ENCODE results near the gene VPS18. TPM values are rescaled to one million over a fixed set of nuclear protein-coding genes. Genes with fewer than 3 reads are reported as not detected.

VPS18 gene
- total RNA-seq, 3 donors from 2014 or later: 14.1 to 21.1 (median 18.0) TPM

GRCh38 chr15:40941528-40942336 is 47.5 kb downstream of the VPS18 start:
- DNase-seq (peak; percentile 84 to 91 (median 88)), ATAC-seq (peak; percentile 91)
- intact Hi-C loops (cut with DNase I, micrococcal nuclease): loop anchor here in 1 of 2 donors (10.0 kb wide), 1 partner anchor 73 kb away; no protein-coding TSS in a partner anchor
- Histone ChIP-seq H3K4me3 (peak overlapping the region; percentile 28), H3K36me3 (ENCODE audit: low read depth) (no peaks in the 10 kb centered on the region), H3K4me1 (ENCODE audit: low read depth) (peaks cover 9% of the 10 kb centered on the region), H3K9me3 (no peaks in the 10 kb centered on the region)
- peak; percentile 74 for TF ChIP-seq CTCF (IDR thresholded peaks at IDR 0.05)

GRCh38 chr15:40942337-40942854 is 48.1 kb downstream of the VPS18 start:
- intact Hi-C loops (cut with DNase I, micrococcal nuclease): loop anchor here in 1 of 2 donors (10.0 kb wide), 1 partner anchor 72 kb away; no protein-coding TSS in a partner anchor
- TF ChIP-seq CTCF (IDR thresholded peaks at IDR 0.05): no peak
- no peaks in the 10 kb centered on the region for H3K9me3 ChIP-seq
- no peaks in the 10 kb centered on the region for H3K36me3 ChIP-seq (ENCODE audit: low read depth)
- peak in 1 of 3 donors; percentile 38 for DNase-seq
- H3K4me1 ChIP-seq (ENCODE audit: low read depth): peaks cover 9% of the 10 kb centered on the region
- peak; percentile 20 for ATAC-seq
- peak overlapping the region; percentile 28 for H3K4me3 ChIP-seq

GRCh38 chr15:40942878-40943277 is 48.6 kb downstream of the VPS18 start:
- intact Hi-C loops (cut with DNase I, micrococcal nuclease): loop anchor here in 1 of 2 donors (10.0 kb wide), 1 partner anchor 72 kb away; no protein-coding TSS in a partner anchor
- Histone ChIP-seq H3K4me3 (no peak overlapping the region), H3K9me3 (no peaks in the 10 kb centered on the region), H3K4me1 (ENCODE audit: low read depth) (peaks cover 9% of the 10 kb centered on the region), H3K36me3 (ENCODE audit: low read depth) (no peaks in the 10 kb centered on the region)
- ATAC-seq: no peak
- peak in 1 of 3 donors; percentile 9 for DNase-seq
- TF ChIP-seq CTCF (IDR thresholded peaks at IDR 0.05): no peak

GRCh38 chr15:40943764-40944365 is 49.6 kb downstream of the VPS18 start:
- H3K4me3 ChIP-seq: no peak overlapping the region
- DNase-seq (peak in 1 of 3 donors; percentile 46), ATAC-seq (no peak)
- peaks cover 9% of the 10 kb centered on the region for H3K4me1 ChIP-seq (ENCODE audit: low read depth)
- TF ChIP-seq CTCF (IDR thresholded peaks at IDR 0.05): no peak
- no peaks in the 10 kb centered on the region for H3K36me3 ChIP-seq (ENCODE audit: low read depth)
- H3K9me3 ChIP-seq: no peaks in the 10 kb centered on the region
- intact Hi-C loops (cut with DNase I, micrococcal nuclease): loop anchor here in 1 of 2 donors (10.0 kb wide), 1 partner anchor 71 kb away; no protein-coding TSS in a partner anchor

- ATAC-seq (no peak), DNase-seq (peak in 1 of 3 donors; percentile 14)
- Histone ChIP-seq H3K4me3 (no peak overlapping the region), H3K4me1 (ENCODE audit: low read depth) (peaks cover 13% of the 10 kb centered on the region), H3K36me3 (ENCODE audit: low read depth) (no peaks in the 10 kb centered on the region), H3K9me3 (no peaks in the 10 kb centered on the region)
- intact Hi-C loops (cut with DNase I, micrococcal nuclease): loop anchor here in 1 of 2 donors (10.0 kb wide), 1 partner anchor 70 kb away; no protein-coding TSS in a partner anchor
- TF ChIP-seq CTCF (IDR thresholded peaks at IDR 0.05): no peak
Measured at GRCh38 chr15:40944510-40945296, 50.5 kb downstream of the VPS18 start.
